C4-2B (cell line): Measurements from ENCODE around the gene ARMH4.

Experiments used
- ZFX ChIP-seq: fragments of 450-650 bp; IDR thresholded peaks from 2 replicates; pipeline ENCODE4 v1.6.1; 2017
- TF ChIP-seq, protein P1 (sequence below): fragments of 450-650 bp; conservative IDR thresholded peaks from 2 replicates; pipeline ENCODE4 v1.5.1; 2017; ENCODE audit warnings: mild to moderate bottlenecking

DNA sequence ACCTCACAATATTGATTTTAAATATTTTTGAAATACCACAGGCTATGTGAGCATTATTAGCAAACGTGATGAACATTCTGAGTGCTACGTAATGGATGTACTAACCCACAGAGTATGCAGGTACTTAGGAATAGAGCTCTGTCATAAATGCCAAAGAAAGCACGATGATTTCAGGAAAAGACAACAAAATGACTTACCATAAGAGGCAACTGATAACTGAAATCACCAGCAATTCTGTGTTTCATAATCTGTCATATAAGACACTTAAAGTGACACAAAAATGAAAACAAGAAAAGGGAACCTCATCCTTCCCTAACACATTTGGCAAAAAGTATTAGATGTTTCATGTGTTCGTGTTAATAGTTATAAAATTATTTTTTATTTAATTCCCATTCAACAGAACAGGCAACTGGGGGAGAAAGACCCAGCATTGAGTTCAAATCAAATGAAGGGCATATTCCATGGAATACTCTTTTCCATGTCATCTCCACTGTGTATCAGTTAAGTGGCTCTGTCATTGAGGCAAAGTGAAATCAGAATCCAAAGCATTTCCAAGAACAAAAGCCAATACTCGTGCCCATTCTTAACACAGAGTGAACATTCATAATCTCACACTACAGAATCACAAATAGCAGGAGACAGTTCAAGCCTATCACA lies 30.4 kb downstream of the ARMH4 start:
- TF ChIP-seq, protein P1, sequence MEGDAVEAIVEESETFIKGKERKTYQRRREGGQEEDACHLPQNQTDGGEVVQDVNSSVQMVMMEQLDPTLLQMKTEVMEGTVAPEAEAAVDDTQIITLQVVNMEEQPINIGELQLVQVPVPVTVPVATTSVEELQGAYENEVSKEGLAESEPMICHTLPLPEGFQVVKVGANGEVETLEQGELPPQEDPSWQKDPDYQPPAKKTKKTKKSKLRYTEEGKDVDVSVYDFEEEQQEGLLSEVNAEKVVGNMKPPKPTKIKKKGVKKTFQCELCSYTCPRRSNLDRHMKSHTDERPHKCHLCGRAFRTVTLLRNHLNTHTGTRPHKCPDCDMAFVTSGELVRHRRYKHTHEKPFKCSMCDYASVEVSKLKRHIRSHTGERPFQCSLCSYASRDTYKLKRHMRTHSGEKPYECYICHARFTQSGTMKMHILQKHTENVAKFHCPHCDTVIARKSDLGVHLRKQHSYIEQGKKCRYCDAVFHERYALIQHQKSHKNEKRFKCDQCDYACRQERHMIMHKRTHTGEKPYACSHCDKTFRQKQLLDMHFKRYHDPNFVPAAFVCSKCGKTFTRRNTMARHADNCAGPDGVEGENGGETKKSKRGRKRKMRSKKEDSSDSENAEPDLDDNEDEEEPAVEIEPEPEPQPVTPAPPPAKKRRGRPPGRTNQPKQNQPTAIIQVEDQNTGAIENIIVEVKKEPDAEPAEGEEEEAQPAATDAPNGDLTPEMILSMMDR, result no peak
- no peak for TF ChIP-seq ZFX
